HG02798 (cell line): Measurements from ENCODE around the gene TMCC1.

Source experiments
- ATAC-seq: cut with Tn5 transposase; IDR thresholded peaks from one replicate; pipeline ENCODE4 v1.9.1; 2021; ENCODE audit warnings: mild to moderate bottlenecking; ENCODE audit not compliant: unreplicated experiment, poor library complexity

TMCC1 gene

GRCh38 chr3:129632056-129632455 lies 261.5 kb downstream of the TMCC1 start:
- ATAC-seq, result no peak

DNA sequence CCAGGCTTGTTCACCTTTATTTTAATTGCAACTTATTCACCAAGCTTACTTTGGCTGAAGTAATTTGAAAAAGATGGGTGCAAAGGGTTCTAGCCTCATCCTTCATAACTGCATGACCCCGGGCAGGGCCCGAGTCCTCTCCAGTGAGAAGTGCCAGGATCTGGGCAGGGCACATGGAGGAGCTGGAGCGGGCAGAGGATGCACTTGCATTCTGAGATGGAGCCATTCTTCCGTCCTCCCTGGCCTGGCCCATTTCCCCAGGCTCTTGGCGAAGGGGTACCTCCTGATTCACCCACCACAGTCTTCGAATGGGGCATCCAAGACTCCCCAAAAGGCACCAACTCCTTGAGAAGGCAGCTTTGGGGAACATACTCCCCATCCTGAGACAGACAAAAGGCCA lies 264.5 kb downstream of the TMCC1 start:
- ATAC-seq, result no peak

DNA sequence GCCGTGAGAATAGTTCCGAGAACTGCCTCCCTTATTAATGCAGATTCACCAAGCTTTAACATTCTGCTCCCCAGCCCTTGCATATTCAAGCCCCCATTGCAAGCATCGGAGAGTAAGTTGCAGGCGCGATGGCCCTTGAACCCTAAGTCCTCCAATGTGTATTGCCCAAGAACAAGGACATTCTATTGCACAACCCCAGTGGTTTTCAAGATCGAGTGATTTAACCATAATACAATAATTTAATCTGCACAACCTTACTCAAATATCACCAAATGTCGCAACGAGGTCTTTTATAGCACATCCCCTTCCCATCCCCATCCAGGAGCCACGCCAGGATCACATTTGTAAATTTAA lies 265.4 kb downstream of the TMCC1 start:
- no peak for ATAC-seq

DNA sequence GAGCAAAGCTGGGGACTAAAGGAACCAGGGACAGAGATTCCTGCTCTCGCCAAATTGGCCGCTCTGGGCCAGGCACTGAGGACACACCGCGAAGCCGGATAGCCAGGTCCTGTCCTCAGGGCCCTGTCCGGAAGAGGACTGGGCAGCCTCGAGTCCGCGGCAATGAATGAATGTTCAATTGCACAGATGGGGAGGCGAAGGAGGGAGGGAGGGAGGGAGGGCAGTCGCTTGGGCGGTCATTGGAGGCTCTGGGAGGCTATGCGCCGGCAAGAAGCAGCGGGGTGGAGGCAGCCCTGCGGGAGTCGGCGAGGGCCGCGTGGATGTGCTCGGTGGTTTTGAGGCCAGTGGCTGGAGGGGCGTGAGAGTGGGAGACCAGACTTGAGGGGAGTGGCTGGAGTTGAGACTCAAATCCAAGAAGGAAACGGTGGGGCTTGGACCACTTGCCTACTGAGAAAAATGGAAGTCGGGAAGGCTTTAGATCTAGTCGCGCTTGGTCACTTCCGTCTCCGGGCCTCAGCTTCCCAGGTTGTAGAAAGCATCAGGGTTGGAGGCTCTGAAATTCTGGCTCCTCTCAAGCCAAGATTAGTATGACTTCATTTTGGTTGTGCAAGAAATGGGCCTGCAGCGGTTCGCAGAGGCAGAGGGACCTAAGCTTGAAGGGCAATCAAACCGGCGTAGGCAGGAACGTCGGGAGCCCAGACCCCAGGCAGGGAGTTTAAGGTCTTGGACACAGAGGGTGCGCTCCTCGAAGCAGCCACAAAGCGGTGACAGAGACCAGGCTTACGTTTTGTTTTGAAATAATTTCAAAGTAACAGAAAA lies 266.0 kb downstream of the TMCC1 start:
- peak; percentile 43 for ATAC-seq

- peak; percentile 96 for ATAC-seq
These were observed 266.7 kb downstream of the TMCC1 start for GRCh38 chr3:129626744-129627349.

DNA sequence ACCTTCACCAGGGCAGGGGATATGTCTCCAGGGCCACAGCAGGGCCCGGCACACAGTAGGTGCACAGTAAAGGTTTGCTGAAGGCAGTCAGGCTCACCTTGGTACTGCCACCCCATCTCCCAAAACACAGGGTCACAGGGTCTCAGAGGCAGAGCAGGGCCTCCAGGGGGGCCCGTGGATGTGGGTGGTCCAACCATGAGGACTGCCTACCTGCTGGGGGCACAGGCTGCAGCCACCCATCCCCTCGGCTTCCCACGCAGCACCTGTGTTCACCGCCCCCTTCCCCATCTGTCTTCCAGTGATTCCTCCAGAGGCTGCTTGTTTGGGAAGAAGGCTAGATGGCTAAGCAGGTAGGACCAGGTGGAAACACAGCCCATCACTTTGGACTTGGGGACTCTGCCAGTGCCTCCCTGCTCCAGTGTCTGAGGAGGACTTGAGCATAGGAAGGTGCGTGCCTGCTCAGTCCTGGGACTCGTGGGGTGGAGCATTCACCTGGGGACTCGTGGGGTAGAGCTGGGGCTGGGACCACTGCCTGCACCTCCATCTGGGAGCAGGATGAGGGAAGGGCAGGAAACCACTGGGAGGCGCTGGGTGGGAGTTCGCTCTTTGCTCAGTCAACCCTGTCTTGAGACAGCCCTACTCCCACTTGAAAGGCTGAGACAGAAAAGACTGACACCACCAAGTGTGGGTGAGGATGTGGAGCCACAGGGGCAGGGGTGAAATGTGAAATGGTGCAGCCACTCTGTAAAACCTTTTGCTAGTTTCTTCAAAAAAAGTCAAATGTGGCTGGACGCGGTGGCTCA lies 268.2 kb downstream of the TMCC1 start:
- ATAC-seq, result no peak

DNA sequence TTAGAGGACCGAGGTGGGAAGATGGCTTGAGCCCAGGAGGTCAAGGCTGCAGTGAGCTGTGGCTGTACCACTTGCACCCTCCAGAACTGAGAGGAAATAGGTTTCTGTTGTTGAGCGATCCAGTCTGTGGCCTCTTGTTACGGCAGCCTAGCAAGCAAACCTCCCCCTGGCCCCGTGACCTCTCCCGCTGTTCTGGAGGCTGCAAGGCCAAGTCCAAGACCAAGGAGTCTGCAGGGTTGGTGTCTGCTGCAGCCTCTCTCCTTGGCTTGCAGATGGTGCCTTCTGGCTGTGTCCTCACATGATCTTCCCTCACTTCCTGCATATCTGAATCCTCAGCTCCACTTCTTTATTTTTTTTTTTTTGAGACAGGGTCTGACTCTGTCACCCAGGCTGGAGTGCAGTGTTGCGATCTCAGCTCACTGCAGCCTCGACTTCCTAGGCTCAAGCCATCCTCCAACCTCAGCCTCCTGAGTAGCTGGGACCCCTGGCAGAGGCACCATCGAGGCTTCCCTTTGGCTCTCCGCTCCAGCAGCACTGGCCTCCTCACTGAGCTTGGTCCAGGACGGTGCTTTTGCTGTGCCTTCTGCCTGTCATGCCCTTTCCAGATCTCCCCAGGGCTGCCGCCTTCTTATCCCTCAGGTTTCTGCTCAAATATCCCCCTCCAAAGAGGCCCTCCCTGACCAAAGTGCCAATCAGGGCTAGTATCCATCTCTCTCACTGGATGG lies 269.0 kb downstream of the TMCC1 start:
- no peak for ATAC-seq

DNA sequence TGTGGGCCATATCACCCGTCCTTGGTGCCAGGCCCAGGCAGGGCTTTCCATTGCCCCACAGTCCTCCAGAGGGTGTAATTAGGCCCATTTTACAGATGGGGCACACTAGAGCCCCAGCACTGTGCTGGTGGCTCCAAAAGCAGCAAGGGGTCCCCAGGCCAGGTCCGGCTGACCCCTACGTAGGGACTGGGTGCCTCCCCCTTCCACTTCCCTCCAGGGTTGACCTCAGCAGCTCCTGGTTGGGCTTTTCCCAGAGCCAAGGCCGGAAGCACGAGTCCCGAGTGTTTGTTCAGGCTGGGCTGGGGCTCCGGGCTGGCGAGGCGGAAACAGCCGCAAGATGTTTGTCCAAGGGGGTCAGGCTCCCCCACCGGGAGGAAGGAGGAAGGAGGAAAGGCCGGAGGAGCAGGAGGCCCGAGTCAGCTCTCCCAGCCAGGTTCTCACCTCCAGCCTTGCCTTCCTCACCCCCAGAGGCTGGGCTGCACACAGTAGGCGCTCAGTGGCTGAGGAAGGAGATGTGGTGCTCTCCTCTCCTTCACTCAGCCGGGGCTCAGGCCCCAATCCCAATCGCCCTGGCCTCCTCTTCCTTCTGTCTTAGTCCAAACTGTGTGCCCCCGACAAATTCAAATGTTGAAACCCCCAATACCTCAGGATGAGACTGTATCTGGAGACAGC lies 269.9 kb downstream of the TMCC1 start:
- no peak for ATAC-seq

GRCh38 chr3:129622933-129623332 lies 270.6 kb downstream of the TMCC1 start:
- ATAC-seq, result no peak

DNA sequence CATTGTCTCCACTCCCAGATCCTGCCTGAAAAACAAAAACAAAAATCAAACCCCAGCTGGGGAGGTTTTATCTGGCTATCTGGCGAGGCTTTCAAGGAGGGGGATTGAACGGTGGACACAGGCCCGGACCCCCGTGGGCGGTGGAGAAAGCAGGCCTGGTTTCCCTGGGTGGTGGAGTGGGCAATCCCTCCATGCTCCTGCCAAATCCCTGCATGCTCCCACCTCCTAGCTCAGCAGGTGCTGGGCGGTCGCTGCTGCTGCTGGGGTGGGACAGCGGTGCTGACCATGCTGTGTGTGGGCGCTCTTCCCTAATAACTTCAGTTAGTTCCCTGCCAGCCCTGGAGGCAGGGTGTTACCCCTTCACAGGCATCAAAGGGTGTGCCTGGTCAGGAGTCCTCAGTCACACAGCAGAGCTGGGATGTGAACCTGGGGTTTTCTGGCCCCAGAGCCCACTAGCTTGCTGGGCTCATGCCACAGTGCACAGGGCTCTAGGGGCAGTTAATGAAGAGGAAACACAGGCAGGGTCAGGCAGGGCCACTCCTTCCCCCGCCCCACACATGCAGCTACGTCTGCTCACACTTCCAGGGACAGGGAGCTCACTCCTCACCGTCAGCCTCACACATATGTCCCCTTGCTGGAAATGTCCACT lies 271.2 kb downstream of the TMCC1 start:
- no peak for ATAC-seq

DNA sequence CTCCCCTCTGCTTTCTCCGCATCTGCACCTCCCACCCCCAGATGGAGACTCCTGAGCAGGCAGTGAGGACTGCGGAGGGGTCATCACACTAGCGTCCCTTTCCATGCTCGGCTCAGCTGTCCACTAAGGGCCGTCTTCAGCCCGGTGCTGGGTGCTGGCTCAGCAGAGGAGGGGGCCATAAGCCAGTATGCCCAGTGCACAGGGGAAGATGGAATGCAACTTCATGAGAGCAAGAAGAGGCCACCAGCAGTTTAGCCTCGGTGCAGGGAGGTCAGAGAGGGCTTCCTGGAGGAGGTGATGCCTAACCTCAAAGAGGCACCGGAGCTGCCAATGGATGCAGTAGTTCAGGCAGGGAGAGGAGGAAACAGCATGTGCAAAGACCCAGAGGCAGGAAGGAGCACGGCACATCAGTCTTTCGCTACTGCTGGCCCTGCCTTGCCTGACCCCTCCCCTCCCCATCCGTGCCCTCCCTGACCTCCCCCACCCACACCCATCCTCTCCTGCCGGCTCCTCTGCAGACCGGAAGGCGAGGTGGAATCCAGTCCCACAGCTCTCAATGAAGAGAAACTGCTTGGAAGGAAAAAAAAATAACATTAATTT lies 271.8 kb downstream of the TMCC1 start:
- no peak for ATAC-seq

GRCh38 chr3:129620828-129621559 lies 272.5 kb downstream of the TMCC1 start:
- no peak for ATAC-seq

GRCh38 chr3:129619726-129620162 lies 273.8 kb downstream of the TMCC1 start:
- ATAC-seq, result no peak

- no peak for ATAC-seq
These were observed 274.4 kb downstream of the TMCC1 start for GRCh38 chr3:129618901-129619671.

DNA sequence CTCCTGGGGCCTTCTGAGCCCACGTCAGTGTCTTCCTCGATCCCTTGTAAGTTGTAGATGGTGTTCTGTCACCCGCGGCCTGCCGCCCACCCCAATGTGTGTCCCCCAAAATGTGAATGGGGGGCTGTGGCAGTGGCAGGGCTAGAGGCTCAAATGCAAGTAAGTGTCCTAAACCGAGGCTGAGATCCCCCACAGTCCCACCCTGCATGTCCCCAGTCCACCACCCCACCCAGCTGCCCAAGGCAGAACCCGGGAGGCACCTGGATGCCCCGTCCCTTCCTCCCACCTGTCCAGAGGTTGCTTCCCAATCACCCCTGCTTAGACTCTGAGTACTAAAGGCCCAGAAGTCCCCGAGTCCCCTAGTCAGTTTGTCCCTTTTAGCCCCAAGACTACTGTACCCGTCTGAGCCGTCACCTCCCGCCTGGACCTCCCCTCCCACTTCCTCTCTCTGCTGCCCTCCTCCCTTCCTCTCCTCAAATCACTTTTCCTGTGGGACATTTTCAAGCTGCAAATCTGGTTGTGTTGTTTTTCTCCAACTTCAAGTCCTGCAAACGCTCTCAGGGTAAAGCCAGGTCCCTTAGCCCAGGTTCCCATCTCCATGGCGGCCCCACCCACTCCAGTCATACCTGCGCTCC lies 275.2 kb downstream of the TMCC1 start:
- no peak for ATAC-seq

GRCh38 chr3:129617381-129618185 lies 275.9 kb downstream of the TMCC1 start:
- no peak for ATAC-seq
